ENCODE measurements around the gene HK1.

HK1 gene

DNA sequence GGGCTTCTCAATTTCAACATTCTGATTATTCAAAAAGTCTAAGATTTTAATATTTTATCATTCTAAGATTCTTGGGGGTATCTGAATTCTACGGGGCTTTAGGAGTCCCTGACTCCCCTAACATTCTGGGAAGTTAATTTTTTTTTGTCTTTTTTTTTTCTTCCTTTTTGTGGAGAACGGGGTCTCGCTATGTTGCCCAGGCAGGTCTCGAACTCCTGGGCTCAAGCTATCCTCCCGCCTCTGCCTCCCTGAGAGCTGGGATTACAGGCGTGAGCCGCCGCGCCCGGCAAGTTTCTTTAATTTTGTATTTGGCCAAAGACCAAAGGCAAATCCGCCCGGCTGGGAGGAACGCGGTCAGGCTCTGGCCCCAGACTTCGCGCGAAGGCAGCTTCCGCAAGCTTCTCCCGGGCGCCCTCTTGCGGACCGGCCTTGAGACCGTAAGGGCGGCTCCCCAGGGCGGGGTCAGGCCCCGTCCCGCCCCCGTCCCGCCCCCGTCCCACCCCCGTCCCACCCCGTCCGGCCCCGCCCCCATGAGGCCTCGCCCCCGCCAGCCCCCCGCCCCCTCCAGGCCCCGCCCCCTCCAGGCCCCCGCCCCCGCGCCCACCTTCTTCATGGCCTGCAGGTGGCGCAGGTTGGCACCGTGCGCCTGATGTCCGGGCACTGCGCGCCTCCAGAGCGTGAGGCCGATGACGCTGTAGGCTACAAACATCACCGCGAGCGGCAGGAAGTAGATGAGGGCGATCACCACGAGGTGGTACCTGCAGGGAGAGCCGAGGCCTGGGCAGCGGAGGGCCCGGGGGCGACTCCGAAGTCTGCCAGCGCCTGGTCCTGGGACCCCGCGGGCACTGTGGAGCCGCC, 130.3 kb downstream of the HK1 start:
- DNase-seq = peak; percentile 87 to 93 (median 91)

DNA sequence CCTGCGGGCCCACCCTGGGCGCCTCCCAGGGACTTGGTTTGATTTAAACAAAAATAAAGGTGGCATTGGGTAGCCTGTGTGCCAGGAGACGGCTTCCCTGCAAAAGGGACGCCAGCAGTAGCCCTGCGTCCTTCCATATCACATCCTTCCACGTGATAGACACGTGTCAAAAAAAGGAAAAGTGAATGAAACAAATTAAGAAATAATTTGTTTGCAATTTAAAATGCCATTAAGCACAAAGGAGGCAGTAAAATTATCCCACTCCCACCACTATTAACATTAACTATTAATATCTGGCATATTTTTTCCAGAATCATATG, 130.8 kb downstream of the HK1 start:
- DNase-seq = no peak

- no peak for DNase-seq
Measured at GRCh38 chr10:69409968-69410367, 131.7 kb downstream of the HK1 start.

DNA sequence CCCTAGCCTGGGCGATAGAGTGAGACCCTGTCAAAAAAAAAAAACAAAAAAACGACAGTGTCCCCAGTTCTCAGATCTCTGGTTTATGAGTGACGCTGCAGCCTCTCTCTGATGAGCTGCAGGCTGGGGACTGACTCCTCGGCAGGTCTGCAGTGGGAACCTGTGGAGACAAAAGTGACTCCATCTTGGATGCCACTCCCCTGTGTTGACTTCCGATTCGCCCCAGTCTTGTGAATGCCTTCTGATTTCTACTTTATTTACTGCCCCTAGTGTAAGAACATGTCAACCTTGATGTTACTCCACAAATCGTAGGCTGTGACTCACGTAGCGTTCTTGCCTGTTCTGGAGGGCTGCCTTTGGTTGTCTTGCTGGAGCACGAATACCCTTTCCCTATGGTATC, 132.2 kb downstream of the HK1 start:
- no peak for DNase-seq

DNA sequence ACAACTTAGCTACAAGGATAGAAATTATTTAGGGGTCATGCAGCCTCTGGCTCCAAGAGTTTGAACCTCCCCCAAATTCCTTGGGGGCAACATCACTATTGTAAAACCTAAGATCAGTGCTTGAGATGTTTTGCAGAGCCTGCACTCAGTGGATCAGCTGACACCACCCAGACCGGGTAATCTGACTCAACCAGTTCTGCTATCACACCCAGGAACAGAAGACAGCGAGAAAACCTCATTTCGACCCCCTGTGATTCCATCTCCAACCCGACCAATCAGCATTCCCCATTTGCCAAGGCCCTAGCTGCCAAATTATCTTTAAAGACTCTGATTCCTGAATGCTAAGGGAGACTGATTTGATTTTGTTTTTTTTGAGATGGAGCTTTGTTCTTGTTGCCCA, 133.2 kb downstream of the HK1 start:
- no peak for DNase-seq

DNA sequence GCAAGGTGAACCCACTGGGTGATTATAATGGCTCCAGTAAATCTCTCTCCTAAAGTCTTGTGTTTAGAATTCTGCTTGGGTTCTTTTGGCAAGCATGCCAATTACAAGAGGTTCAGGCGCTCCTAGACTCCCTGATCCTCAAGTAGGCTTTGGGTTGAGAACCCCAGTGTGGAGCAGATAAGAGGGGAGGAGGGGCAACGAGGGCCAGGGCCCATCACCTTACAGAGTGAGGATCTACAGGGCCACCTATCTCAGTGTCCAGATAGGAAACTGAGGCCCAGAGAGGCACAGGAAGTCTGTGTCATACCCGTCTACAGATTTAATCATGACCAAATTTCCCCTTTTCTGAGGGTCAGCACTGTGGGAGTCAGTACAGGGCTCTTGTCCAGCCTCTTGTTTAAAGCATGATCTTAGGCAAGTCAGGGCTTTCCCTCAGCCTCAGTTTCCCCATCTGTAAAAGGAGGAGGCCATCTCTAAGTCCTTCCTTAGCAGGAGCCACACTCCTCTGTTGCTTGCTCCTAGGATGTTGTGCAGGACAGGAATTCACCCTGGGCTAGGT, 134.0 kb downstream of the HK1 start:
- DNase-seq = no peak

- DNase-seq = peak in 1 of 4 experiments; percentile 10
Measured at GRCh38 chr10:69413221-69413865, 135.0 kb downstream of the HK1 start.

GRCh38 chr10:69414036-69415018, 136.0 kb downstream of the HK1 start:
- no peak for DNase-seq

DNA sequence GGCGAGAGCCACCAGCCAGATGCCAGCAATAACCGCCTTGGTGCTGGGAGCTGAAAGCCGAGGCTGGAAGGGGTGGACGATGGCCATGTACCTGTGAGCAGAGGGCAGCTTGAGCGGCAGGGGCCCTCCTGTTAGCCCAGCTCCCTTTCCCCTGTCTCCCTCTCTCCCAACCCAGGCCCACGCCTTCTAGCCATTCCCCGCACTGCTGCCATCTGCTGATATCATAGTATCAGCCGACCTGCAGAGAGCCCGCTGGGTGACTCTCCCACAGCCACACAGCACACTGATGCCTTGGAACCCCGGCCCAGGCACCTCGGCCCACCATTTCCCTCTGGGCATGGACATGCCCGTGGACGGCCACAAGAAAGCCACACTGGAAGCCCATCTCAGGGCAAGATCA, 136.8 kb downstream of the HK1 start:
- DNase-seq = no peak

DNA sequence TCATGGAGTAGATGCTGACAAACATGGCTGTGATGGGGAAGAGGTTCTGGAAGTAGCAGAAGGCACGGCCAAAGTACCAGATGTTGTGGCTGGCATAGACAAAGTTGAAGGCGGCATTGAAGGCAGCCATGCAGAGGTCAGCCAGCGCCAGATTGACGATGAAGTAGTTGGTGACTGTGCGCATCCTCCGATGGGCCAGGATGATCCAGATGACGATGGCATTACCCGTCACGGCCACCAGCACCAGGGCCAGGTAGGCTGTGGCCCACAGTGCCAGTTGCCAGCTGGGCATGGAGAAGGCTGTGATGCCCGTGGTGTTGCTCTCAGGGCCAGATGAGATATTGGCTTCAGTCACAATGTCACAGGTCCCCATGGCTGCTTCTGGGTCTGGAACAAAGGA, 137.7 kb downstream of the HK1 start:
- no peak for DNase-seq

- no peak for DNase-seq
Measured at GRCh38 chr10:69416695-69417094, 138.4 kb downstream of the HK1 start, which contains the start of gene TACR2. TACR2 (minus strand) TSS chr10:69416918; CDS start chr10:69416323, 595 bp downstream.

GRCh38 chr10:69417542-69417941, 139.2 kb downstream of the HK1 start:
- DNase-seq = no peak

DNA sequence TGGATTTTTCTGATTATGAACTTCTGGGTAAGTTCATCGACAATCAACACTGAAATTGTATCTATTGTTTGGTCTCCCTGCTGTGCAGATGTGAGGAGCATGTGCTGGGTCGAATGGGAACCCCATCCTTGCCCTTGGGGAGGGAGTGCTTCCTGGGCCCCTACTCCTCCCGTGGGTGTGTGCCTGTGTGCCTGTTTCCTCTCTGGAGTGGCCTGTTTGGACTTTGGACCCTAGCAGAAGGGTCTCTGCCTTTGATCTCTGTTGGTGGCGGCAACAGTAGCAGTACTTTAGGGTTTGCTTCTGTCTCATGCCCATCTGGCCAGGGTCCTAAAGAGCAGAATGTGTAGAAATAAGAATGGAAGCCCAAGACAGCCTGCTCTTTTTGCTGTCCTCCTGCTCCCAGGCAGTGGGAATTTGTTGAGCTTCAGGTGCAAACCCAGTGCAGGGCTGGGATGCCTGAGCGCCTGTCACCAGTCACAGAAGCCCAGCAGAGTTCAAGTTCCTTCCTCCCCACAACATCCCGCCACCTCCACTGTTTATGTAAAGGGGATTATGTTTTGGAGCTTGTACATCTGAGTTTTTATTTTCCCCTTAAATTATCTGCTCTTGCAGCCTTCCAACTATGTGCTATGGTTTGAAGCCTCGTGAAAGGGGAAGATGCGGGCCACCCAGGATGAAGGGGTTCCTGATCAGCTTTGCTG, 139.9 kb downstream of the HK1 start:
- DNase-seq = no peak

GRCh38 chr10:69419096-69419743, 140.9 kb downstream of the HK1 start:
- DNase-seq = no peak

GRCh38 chr10:69419744-69420126, 141.4 kb downstream of the HK1 start:
- DNase-seq = no peak

DNA sequence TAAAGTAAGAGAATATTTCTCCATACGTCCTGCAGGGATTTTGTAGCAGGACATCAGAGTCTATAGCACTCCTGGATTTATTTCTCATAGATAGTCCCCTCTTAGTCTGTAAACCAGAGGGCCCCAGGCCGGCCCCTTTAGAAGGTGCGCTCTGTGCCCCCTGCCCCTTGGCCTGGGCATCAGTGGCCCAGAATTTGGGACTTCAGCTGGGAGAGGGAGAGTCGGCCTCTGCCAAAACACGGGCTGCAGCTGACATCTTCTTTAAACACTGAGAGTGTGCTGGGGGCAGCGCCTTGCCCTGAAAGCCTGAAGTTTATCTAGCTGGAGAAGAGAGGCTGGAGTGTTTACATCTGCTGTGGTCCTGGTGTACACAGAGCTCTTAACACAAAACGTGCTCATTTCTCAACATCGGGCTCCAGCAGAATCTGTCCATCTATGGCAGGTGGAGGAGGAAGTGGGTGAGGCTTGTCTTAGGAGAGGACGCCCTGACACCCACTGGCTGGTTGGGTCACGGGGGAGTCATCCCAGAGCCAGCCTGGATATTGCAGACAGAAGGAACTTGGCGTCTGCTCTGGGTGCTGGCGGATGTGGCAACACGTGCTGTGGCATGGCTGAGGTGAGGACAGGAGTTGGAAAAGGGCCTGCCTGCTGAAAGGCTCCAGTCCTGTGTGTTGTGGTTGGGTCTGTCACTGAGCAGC, 143.5 kb downstream of the HK1 start:
- no peak for DNase-seq

DNA sequence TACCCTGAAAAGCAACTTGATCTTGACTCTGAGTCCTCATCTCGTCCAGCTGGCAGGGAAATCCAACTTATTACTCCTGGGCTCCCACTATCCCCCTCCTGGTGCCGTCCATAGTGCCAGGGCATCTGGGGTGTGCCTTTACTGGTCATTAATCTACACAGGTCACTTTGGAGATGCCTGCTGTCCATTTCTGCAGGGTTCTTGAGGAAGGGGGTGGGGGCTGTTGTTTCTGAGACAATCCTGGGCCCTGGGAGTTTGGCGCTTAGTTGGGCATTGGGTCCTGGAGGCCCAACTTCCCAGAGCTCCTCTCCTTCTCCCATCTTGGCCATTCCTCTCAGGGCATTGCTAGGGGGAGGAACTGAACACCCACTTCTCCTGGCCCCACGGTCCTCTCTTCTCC, 144.4 kb downstream of the HK1 start:
- no peak for DNase-seq

- DNase-seq = no peak
Measured at GRCh38 chr10:69425041-69425440, 146.7 kb downstream of the HK1 start.

DNA sequence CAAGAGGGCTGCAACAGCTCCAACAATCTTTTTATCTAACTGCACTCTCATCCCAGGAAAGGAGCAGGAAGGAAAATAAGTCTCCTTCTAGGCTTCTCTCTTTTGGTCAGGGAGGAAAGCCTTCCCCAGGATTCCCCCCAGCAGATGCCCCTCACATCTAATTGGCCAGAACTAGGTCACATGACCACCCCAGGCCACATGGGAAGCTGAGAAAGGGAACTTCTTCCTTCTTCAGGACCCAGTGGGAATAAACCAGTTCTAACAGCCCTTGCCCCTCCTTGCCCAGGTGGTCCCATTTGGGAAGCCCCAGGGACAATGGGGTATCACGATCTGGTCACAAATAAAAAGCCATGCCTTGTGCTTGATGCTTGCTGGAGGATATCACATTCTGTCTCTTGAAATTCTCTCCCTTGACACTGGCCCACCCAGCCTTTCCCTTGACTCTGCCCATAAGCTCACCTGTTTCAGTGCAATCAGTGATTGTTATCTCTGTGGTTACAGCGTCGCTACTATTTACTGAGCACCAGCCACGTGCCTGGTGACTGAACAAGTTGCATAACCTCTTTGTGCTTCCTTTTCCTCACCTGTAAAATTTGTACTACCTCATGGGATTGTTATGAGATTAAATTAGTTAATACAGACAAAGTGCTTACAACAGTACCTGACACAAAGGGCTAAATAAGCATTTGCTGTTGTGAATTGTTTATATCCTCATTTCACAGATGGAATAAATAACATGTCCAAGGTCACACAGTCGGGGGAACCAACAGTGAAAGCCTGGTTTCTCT, 147.4 kb downstream of the HK1 start:
- no peak for DNase-seq

- no peak for DNase-seq
Measured at GRCh38 chr10:69426376-69426727, 148.1 kb downstream of the HK1 start.
